VCaP (cell line): ENCODE data around the gene PRKCE.

ENCODE experiments used
- H3K27ac ChIP-seq: fragments of 450-650 bp; 2 replicates; pipeline ENCODE4 v1.5.1; 2017
- TF ChIP-seq, protein P1 (sequence below): fragments of 450-650 bp; conservative IDR thresholded peaks from 2 replicates; pipeline ENCODE4 v1.5.1; 2017; ENCODE audit warnings: mild to moderate bottlenecking, moderate library complexity

PRKCE gene

DNA sequence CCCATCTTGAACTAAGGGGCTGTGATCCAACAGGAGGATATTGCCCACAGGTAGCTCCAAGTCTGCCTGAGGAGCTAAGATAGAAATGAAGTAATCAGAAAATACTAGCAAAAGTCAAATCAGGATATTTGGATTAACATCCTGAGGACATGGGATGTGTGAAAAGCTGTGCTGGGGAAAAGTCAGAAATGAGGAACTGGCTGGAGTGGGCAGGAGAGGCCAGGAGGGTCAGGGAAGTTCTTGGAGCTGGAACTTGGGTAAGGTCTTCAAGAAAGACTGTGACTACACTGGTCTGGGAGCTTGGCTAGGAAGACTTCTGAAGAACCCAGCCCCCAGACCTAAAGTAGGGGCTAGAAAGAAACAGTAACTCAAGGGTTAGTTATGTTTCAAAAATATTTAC is 250.9 kb downstream of the PRKCE start:
- H3K27ac ChIP-seq = no peak overlapping the region
- TF ChIP-seq, protein P1, sequence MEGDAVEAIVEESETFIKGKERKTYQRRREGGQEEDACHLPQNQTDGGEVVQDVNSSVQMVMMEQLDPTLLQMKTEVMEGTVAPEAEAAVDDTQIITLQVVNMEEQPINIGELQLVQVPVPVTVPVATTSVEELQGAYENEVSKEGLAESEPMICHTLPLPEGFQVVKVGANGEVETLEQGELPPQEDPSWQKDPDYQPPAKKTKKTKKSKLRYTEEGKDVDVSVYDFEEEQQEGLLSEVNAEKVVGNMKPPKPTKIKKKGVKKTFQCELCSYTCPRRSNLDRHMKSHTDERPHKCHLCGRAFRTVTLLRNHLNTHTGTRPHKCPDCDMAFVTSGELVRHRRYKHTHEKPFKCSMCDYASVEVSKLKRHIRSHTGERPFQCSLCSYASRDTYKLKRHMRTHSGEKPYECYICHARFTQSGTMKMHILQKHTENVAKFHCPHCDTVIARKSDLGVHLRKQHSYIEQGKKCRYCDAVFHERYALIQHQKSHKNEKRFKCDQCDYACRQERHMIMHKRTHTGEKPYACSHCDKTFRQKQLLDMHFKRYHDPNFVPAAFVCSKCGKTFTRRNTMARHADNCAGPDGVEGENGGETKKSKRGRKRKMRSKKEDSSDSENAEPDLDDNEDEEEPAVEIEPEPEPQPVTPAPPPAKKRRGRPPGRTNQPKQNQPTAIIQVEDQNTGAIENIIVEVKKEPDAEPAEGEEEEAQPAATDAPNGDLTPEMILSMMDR = no peak

DNA sequence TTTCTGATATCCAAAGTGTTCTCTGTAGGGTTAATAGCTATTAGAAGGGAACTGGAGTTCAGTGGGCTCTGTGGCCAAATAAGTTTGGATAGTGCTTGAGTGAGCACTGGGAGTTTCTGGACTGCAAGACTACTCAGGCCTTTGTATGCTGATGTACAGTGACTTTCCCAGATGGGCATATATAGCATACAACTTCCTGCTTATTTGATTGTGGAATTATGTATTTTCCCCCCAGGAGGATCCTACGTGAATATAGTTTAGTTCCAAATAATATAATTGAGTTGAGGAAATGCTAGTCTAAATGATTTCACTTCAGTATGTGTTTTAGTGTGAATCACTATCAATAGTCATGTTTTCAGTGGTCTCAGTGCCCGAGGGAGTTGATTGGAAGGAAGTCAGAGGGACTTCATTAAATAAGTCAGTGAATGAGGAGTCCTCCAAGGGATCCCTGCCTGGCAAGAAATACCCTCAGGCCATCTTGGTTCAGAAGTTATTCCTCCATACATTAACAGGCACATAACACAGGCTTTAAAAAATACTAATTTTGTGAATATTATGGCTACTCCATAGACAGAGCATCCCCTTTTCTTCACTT is 251.4 kb downstream of the PRKCE start:
- H3K27ac ChIP-seq = no peak overlapping the region
- TF ChIP-seq, protein P1 = no peak

DNA sequence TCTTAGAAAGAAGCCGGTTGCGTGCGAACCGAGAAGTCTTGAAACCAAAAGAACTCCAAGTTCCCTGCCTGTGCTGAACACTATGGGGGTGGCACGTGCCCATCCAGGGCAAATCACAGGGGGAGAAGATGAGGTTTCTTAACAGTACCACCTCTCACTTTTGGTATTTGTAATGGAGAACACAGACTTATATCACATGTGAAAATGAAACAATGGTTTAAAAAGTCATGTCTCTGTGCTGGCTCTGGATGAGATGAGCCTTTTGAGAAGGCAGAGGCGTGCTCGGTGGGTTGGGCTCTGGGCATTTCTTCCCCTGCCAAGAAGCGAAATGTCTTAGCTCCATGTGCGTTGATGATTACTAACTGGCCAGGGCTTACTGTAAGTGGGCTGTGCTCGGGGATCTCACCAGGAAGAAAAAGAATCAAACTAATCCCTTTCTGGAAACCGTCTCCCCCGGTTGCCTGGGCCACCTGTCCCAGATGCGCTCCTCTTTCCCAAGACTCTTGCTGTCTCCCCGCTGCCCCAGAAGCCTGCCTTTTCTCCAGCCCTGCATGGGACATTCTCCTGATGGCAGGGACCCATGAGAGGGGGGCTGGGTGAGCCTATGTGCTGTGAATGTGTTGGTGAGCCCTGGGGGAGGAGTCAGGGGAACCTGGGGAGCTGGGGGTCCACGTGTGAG is 252.9 kb downstream of the PRKCE start:
- no peak overlapping the region for H3K27ac ChIP-seq
- TF ChIP-seq, protein P1 = no peak

DNA sequence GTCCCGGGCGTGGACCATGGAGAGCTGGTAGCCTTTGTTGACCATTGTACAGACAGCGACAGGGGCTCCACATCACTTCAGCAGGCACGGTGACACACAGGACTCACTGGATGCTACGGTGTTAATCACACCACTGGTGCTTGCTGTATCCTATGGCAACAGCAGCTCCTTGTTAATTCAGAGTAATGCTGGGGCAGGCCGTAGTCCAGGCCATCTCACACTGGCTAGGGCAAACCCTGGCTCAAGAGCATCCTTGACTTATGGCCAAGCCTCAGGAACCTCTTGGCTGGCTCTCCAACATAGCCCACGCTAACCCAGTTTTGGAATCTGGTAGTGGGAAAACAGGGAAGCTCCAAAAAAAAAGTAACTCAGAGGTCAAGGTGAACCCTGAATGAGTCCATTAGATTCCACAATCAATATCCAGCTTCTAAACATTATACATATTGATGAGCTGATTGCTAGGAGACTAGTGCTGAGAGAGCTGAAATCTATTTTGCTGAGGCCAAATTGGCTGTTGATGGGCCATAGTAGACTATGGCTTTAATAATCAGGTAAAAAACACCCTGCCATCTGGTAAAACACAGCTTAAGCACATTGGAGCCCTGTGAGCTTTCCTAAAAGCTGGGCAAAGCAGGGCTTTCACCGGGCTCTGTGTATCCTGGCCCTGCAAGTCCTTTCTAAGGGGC is 253.6 kb downstream of the PRKCE start:
- no peak overlapping the region for H3K27ac ChIP-seq
- TF ChIP-seq, protein P1 = no peak

DNA sequence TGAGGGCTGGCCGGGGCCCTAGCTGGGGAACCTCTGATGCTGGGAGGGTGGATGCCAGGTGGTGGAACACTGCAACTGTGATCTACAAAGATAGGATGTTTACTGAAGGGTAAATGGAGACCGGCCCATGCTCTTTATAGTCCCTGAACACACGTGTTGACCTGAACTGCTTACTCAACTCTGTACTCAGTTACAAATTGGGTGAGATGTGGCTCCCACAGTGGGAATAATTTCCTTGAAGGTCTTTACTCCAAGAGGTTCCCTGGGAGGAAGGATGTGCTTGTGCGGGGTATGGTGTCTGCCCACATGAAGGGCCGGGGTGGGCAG is 254.1 kb downstream of the PRKCE start:
- TF ChIP-seq, protein P1 = no peak
- no peak overlapping the region for H3K27ac ChIP-seq

DNA sequence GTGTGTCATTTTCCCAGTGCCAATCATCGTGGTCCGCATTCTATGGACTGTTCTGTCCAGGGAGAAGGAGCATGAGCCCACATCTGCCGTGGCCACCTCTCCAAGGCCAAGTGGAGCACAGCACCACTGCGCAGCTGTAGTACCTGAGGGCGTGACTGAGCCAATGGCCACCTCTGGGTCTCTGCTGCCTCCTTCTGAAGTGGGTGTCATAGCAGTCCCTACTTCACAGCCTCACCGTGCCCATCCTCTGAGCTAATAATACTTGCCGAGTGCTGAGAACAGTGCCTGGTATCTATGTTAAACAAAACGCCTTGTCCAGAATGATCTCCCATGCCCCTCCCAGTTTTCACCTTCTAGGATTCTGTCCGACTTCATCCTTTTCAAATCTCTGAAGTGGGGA is 256.1 kb downstream of the PRKCE start:
- TF ChIP-seq, protein P1 = no peak
- no peak overlapping the region for H3K27ac ChIP-seq

DNA sequence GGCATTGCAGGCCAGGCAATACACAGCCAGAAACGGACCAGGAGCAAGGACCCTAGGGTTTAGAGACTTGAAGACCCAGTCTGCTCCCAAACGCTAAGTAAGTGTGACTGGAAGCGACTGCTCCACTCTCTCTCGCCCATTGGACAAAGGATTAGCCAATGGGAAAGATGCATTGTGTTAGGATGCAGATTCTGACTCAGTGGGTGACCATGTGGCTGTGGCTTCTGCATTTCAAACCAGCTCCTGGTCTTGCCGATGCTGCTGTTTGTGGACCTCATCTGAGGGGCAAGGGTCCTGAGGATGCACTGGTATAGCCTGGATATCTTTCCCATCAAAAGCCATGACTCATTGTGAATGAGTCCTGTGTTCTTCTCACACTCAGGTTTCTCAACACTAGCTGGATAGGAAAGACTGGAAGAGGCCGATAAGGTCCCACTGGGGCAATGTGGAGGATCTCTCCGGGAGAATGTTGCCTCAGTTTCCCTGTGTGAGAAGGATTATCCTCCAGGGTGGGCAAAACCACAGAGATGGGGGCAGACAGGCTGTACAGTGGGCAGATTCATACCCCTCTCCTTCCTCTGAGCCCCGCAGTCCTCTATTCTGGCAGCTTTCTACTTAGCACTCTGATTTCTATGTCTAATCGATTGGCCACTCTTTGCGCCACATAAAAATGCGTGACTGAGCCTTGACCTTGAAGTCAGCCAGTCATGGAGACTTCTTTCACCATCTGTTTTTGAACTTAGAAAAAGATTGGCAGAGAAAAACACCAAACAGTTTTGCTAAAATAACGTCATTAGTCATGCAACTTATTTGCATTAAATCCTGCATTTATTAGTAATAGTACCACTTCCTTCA is 257.1 kb downstream of the PRKCE start:
- TF ChIP-seq, protein P1 = no peak
- H3K27ac ChIP-seq = no peak overlapping the region
